GM21447 (cell line): Measurements from ENCODE around the gene CPSF4.

ENCODE experiments used
- ATAC-seq: cut with Tn5 transposase; IDR thresholded peaks from one replicate; pipeline ENCODE4 v1.9.1; 2021; ENCODE audit not compliant: unreplicated experiment

CPSF4 gene

DNA sequence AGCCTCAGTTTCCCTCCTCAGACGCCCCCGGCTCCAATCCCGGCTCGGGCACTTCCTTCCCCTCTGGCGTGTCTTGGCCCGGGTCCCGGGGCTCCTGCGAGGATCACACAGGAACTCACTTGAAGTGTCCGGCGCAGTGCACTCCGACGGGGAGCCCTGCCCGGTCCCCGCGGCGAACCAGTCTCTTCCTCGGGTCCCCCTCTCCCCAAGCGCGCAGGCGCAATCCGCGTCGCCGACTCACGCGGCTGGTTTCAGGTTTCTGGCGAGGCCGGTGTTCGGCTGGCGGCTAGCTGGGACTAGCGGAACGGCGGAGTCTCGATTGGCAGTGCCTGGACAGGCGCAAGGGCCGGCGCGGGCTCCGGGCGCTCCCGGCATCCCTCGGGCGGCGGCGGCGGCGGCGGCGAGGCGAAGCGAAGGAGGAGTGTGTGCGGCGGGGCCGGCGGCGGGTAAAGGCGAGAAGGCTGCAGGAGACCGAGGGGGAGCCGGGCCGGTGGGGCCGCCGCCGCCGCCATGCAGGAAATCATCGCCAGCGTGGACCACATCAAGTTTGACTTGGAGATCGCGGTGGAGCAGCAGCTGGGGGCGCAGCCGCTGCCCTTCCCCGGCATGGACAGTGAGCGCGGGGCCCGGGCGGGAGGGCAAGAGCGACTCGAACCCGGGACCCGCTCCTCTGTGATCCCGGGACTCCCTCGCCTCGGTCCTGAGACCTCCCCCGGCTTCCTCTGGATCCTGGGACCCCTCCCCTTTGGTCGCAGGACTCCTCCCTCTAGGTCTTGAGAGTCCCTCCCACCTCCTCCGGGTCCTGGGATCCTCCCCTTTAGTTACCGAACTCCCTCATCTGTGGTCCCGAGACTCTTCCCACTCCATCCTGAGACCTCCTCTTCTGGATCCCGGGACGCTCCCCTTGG is at the start of gene CPSF4, which contains the start of gene PTCD1:
Gene CPSF4 (plus strand): TSS at position 371 of the 908 bp plus-strand sequence. CDS start 140 bp downstream, at position 511.
Gene PTCD1 (minus strand): TSS at position 226 of the 908 bp plus-strand sequence. CDS start 3,556 bp downstream, outside the sequence.
- ATAC-seq, result peak; percentile 92

- no peak for ATAC-seq
These were observed 49.0 kb upstream of the CPSF4 start for GRCh38 chr7:99389772-99390171.

- ATAC-seq, result no peak
These were observed 47.7 kb upstream of the CPSF4 start for GRCh38 chr7:99390941-99391602.

DNA sequence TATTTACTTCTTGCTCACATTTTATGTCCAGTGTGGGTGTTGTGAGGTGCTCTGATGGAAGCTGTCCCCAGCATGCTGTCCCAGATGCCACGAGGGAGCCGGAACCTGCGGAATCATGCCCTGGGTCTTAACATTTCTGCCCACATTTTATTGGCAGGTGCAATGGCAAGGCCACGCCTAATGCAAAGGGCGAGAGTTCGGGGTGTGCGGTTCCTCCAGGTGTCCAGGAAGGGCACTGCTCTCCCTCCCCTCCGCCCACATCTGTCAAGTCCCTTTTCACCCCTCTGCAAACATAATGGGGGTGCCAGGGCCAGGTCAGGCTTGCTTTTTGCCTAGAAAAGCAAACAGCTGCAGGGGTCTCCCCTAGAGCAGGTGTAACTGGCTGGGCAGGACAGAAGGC is 46.7 kb upstream of the CPSF4 start:
- ATAC-seq, result no peak

GRCh38 chr7:99392659-99393354 is 45.9 kb upstream of the CPSF4 start:
- ATAC-seq, result peak; percentile 65

DNA sequence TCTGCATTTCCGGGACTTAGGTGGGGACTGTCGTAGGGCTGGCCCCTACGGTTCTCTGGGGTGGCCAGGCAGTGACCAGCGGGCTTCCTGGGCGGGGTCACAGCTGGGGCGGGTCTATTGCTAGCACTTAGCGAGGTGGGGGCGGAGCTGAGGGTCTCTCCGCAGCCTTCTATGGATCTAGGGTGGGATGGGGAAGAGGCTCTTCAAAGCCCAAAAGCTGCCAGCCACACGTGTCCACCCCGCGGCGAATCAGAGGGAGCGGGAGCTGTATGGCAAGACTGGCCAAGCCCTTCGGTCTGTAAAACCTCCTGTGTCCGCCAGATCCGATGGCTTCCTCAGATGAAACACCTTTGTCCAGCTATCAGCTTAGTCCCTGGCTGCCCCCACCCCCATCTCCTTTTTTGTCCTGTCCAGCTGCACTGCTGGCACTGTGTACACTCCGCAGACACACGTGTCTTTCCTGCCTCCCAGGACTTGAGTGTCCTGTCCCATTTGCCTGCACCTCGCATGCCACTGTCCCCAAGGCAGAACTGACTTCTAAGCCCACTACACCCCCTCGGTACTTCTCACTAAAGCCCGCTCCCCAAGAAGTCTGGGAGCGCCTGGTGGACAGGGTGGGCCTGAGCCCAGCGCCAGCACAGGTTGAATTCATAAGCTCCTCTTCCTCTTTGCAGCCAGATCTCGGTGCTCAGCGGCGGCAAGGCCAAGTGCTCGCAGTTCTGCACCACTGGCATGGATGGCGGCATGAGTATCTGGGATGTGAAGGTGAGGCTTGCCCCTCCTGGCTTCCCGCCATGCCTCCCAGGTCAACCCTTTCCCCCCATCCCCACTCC is 45.2 kb upstream of the CPSF4 start:
- peak; percentile 10 for ATAC-seq

DNA sequence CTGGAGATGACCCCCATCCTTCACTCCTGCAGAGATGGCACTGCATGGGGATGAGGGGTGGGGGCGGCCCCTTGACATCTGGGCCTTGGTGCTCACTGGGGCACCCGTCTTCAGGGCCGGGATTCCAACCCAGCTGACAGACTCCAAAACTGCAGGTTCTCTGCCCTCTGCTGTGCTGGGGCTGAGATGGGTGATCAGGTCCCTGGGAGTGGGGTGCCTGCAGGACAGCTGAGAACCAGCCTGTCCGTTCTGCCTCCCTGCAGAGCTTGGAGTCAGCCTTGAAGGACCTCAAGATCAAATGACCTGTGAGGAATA is 44.6 kb upstream of the CPSF4 start:
- ATAC-seq, result no peak

DNA sequence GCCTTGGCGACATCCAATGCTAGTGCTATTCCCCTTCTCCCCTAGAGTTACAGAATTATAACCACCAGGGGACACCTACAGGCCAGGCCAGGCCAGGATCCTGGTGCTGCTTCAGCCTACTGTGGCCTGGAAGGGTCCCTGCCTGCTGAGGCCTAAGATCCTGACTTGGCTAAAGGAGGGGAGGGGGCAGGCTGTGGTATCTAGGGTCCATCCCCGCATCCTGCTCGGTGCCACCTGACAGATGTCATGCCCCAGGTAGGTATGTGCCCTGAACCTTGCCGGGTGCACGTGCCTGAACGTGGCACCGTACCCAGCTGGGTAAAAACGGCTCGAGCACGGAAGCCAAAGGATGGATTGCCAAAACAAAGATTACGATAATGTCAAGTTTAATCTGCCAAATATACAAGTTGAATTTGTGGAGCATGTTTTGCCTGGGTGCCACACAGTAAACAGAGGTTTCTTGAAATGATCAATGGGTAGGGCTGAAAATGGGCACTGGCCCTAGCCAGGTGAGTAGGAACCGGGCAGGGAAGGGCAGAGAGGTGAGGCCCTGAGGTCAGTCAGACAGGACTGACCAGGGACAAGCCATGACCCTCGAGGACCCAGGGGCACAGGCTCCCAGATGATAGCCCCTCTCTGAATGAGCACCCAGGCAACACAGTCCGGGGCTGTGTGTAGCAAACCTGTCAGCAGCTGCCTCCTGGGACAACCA is 43.0 kb upstream of the CPSF4 start:
- ATAC-seq, result no peak

GRCh38 chr7:99396418-99397296 is 42.1 kb upstream of the CPSF4 start:
- no peak for ATAC-seq

GRCh38 chr7:99397297-99397983 is 41.3 kb upstream of the CPSF4 start:
- no peak for ATAC-seq

GRCh38 chr7:99398891-99399445 is 39.8 kb upstream of the CPSF4 start:
- ATAC-seq, result no peak

DNA sequence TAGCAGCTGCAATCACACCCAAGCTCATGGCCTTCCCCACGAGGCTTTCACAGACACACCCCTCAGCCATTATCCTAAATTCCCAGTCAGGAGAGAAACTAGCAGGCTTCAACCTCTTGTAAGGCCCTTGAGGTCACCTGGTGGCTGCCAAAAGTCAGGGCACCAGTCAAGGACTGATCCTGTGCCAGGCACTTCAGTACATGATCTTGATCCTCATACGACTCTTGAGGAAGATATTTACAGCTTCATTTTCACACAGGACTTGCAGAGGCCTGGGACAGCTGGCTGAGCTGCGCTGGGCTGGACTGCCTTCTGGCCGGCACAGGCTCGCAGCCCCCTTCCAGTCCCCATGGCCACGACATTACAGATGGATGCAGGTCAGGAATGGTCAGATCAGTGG is 39.1 kb upstream of the CPSF4 start:
- ATAC-seq, result no peak

- ATAC-seq, result no peak
These were observed 35.9 kb upstream of the CPSF4 start for GRCh38 chr7:99402854-99403253.

- ATAC-seq, result no peak
These were observed 35.0 kb upstream of the CPSF4 start for GRCh38 chr7:99403764-99404163.

GRCh38 chr7:99404235-99404976 is 34.3 kb upstream of the CPSF4 start:
- ATAC-seq, result no peak

GRCh38 chr7:99404977-99405320 is 33.8 kb upstream of the CPSF4 start:
- no peak for ATAC-seq

GRCh38 chr7:99406557-99406956 is 32.2 kb upstream of the CPSF4 start:
- ATAC-seq, result no peak
